Spleen (tissue), 11 donors: Measurements from ENCODE around the gene ANKS1B. TPM values are rescaled to one million over a fixed set of nuclear protein-coding genes. Genes with fewer than 3 reads are reported as not detected.

Source experiments
- DNase-seq: peaks from one replicate; pipeline ENCODE4 v3.0.0-alpha.2; 2020
- H3K27ac ChIP-seq, 8 donors: fragments of 200-600 bp; sonication (generic) in 7 of 8; 1 replicate in 4 of 8; 2 replicates in 4 of 8; pipeline versions ENCODE4 v1.5.0 to v1.8.0; 2016 to 2021; ENCODE audit warnings: inconsistent platforms in 4 of 8, mild to moderate bottlenecking in 4 of 8, moderate library complexity in 1 of 8
- H3K27me3 ChIP-seq, 7 donors: fragments of 200-600 bp; sonication (generic) in 6 of 7; replicated peaks in 1 of 7; 1 replicate in 4 of 7; 2 replicates in 3 of 7; pipeline versions ENCODE4 v1.5.0 to v1.8.0; 2016 to 2021; ENCODE audit warnings: inconsistent platforms in 3 of 7, mild to moderate bottlenecking in 1 of 7
- H3K36me3 ChIP-seq, 6 donors: fragments of 200-600 bp; sonication (generic) in 5 of 6; 1 replicate in 4 of 6; 2 replicates in 2 of 6; pipeline versions ENCODE4 v1.5.0 to v1.8.0; 2016 to 2021; ENCODE audit warnings: inconsistent platforms in 2 of 6
- H3K4me1 ChIP-seq, 6 donors: fragments of 200-600 bp; sonication (generic) in 5 of 6; 1 replicate in 3 of 6; 2 replicates in 3 of 6; pipeline versions ENCODE4 v1.5.0 to v1.8.0; 2016 to 2021; ENCODE audit warnings: inconsistent platforms in 3 of 6
- H3K4me3 ChIP-seq, 8 donors: fragments of 200-600 bp; sonication (generic) in 7 of 8; 1 replicate in 4 of 8; 2 replicates in 4 of 8; pipeline versions ENCODE4 v1.5.0 to v1.8.0; 2016 to 2021; ENCODE audit warnings: inconsistent platforms in 4 of 8, mild to moderate bottlenecking in 4 of 8, moderate library complexity in 2 of 8
- H3K9me3 ChIP-seq, 8 donors: fragments of 200-600 bp; sonication (generic) in 7 of 8; 1 replicate in 4 of 8; 2 replicates in 4 of 8; pipeline versions ENCODE4 v1.5.0 to v1.8.0; 2016 to 2021; ENCODE audit warnings: inconsistent platforms in 4 of 8
- POLR2A ChIP-seq, 3 donors: fragments of 450-650 bp; IDR thresholded peaks; one replicate each; pipeline ENCODE4 v1.5.1; 2017; ENCODE audit warnings: antibody characterized with exemption in 3 of 3, mild to moderate bottlenecking in 1 of 3
- POLR2AphosphoS5 ChIP-seq, 3 donors: sonication (generic); formaldehyde crosslinking; IDR thresholded peaks; one replicate each; pipeline ENCODE4 v1.5.1; 2017; ENCODE audit warnings: antibody characterized with exemption in 3 of 3
- WGBS, 5 donors: extraction: QIAGEN DNeasy Blood & Tissue Kit in 3 of 5; methylation state at CpG; one replicate each; pipeline versions ENCODE4 v1.1.5 to v1.1.7; 2013 to 2018; 5-methylcytosine and 5-hydroxymethylcytosine counted together
- intact Hi-C: fragments of 100-400 bp; cut with DNase I; formaldehyde crosslinking; loops from one replicate; pipeline ENCODE4 v1.15.0; 2023; ENCODE audit warnings: low total_unique reads
- polyA plus RNA-seq, 3 donors: library from polyadenylated mRNA; stranded (reverse); fragments of 200-250 nt; gene quantifications; one replicate each; pipeline ENCODE4 v1.2.1, GENCODE V29; 2013
- total RNA-seq, 7 donors: library from RNA; depleted of rRNA in 3 of 7; stranded (reverse); fragments of >200 nt in 3 of 7; fragmentation: NEBNext Ultra II Directional in 4 of 7; extraction: Animal tissue kit (Norgen Biotek cat#: 25700) in 4 of 7; gene quantifications; one replicate each; pipeline versions ENCODE4 v1.1.0 to v1.2.1, GENCODE V29; 2016 to 2021
- TF ChIP-seq, protein P1 (sequence below), 11 experiments: fragments of 200-600 bp in 7 of 11; fragments of 450-650 bp in 4 of 11; sonication (generic) in 4 of 11; IDR thresholded peaks in 8 of 11; conservative IDR thresholded peaks in 3 of 11; 1 replicate in 7 of 11; 2 replicates in 4 of 11; pipeline versions ENCODE4 v1.4.0 to v1.8.0; 2016 to 2021; ENCODE audit warnings: antibody characterized with exemption in 11 of 11, inconsistent platforms in 4 of 11, mild to moderate bottlenecking in 1 of 11
- donor health status: healthy with polysubstance abuse.
- donor health status: DM: no; HTN: no; CAD: no; lungs with moderate emphysema.
- donor health status: DM: no; HTN: no; CAD: no.
- donor health status: Bipolar disorder and iron deficiency.
- donor health status: healthy.
- donor health status: DM: no; HTN: no; CAD: no.
- donor health status: DM: yes; HTN: yes; CAD: no.

Gene ANKS1B
- total and polyA plus RNA-seq, 10 donors, result 0.21 to 8.0 (median 4.2) TPM

DNA sequence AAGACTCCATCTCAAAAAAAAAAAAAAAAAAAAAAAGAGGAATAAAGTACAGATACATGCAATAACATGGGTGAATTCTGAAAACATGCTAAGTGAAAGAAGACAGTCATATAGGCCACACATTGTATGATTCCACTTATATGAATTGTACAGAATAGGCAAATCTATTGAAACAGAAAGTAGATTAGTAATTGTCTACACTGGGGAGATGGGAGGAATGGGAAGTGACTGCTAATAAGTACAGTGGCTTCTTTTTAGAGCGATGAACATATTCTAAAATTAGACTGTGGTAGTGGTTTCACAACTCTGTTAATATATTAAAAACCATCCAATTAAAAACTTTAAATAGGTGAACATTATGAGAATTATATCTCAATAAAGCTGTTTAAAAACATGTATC is 74.4 kb downstream of the ANKS1B start:
- DNase-seq, result no peak
- H3K4me1 ChIP-seq, result no peaks in the 10 kb centered on the region
- no peaks in the 10 kb centered on the region for H3K27me3 ChIP-seq
- H3K4me3 ChIP-seq, result no peak overlapping the region
- TF ChIP-seq, protein P1, sequence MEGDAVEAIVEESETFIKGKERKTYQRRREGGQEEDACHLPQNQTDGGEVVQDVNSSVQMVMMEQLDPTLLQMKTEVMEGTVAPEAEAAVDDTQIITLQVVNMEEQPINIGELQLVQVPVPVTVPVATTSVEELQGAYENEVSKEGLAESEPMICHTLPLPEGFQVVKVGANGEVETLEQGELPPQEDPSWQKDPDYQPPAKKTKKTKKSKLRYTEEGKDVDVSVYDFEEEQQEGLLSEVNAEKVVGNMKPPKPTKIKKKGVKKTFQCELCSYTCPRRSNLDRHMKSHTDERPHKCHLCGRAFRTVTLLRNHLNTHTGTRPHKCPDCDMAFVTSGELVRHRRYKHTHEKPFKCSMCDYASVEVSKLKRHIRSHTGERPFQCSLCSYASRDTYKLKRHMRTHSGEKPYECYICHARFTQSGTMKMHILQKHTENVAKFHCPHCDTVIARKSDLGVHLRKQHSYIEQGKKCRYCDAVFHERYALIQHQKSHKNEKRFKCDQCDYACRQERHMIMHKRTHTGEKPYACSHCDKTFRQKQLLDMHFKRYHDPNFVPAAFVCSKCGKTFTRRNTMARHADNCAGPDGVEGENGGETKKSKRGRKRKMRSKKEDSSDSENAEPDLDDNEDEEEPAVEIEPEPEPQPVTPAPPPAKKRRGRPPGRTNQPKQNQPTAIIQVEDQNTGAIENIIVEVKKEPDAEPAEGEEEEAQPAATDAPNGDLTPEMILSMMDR (IDR thresholded peaks at IDR 0.05 in 8 of 11, conservative IDR thresholded peaks at IDR 0.05 in 3 of 11), result no peak
- TF ChIP-seq POLR2AphosphoS5 (IDR thresholded peaks at IDR 0.05), result no peak
- no peak for TF ChIP-seq POLR2A (IDR thresholded peaks at IDR 0.05)
- intact Hi-C loops, result no loop called here
- WGBS, 5 donors, result 58 to 63% (median 60%) methylated on average over 1 of the region's 1 CpG
- peak overlapping the region in 1 of 8 donors; percentile 2 for H3K27ac ChIP-seq
- H3K36me3 ChIP-seq, result no peaks in the 10 kb centered on the region
- no peaks in the 10 kb centered on the region for H3K9me3 ChIP-seq

DNA sequence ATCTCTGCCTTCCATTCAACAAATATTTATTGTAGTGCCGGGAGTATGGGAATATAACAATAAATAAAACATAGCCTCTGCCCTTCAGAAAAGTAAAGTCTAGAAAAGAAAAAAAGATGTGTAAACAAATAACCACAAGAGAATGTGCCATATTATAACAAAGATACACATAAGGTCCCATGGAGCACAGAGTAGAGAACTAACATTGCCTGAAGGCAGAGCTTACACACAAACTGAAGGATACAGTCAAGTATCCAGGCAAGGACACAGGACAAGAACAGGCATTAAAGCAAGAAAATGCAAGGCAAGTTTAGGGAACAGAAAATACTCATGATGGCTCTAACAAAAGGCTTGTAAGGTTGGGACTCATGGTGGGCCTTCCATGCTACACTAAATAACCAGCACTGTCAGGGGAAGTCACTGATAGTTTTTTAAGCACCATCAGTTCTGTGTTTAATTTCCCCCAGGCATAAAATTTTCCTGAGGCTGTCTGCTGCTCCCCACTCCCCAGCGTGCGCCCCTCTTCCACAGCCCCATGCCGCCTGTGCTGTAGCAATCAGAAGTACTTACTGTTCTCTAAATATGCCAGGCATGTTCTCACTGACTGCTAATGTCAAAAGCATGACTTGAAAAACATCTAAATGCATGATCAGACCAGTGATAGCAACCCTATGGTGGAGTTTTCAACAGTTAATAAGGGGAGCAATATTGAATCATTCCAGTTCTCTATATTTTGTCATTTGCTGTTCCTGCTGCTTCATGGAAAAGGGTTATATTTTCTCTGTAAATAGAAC is 77.8 kb downstream of the ANKS1B start:
- no peaks in the 10 kb centered on the region for H3K27me3 ChIP-seq
- DNase-seq, result no peak
- TF ChIP-seq POLR2A (IDR thresholded peaks at IDR 0.05) (no peak), POLR2AphosphoS5 (IDR thresholded peaks at IDR 0.05) (no peak)
- TF ChIP-seq, protein P1 (IDR thresholded peaks at IDR 0.05 in 8 of 11, conservative IDR thresholded peaks at IDR 0.05 in 3 of 11), result no peak
- no peaks in the 10 kb centered on the region for H3K9me3 ChIP-seq
- no peak overlapping the region for H3K4me3 ChIP-seq
- intact Hi-C loops, result no loop called here
- H3K4me1 ChIP-seq, result no peaks in the 10 kb centered on the region
- no peaks in the 10 kb centered on the region for H3K36me3 ChIP-seq
- 67 to 95% (median 90%) methylated on average over 4 of the region's 4 CpGs for WGBS, 5 donors
- H3K27ac ChIP-seq, result no peak overlapping the region

DNA sequence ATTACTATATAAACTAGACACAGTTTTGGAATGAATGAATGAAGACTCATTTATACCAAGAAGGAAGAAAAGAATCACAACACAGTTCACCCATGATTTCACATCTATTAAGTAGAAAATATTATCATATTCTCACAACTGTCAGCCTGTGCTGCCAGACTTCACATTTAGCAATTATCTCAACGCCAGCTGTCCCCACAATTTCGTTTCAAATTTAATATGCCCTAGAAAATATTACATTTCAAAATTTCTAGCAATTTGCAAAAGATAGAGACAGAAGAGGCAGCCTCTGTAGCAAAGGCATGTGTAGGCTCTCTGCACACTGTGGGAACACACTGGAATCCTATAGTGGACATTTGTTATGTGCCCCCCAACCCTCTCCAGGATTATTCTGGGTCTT is 83.6 kb downstream of the ANKS1B start:
- intact Hi-C loops, result no loop called here
- Histone ChIP-seq H3K9me3 (no peaks in the 10 kb centered on the region), H3K36me3 (no peaks in the 10 kb centered on the region), H3K4me1 (no peaks in the 10 kb centered on the region), H3K27me3 (no peaks in the 10 kb centered on the region), H3K4me3 (no peak overlapping the region), H3K27ac (no peak overlapping the region)
- 33 to 46% (median 42%) methylated on average over 2 of the region's 2 CpGs for WGBS, 5 donors
- TF ChIP-seq POLR2AphosphoS5 (IDR thresholded peaks at IDR 0.05) (no peak), POLR2A (IDR thresholded peaks at IDR 0.05) (no peak)
- TF ChIP-seq, protein P1 (IDR thresholded peaks at IDR 0.05 in 8 of 11, conservative IDR thresholded peaks at IDR 0.05 in 3 of 11), result no peak
- DNase-seq, result no peak

DNA sequence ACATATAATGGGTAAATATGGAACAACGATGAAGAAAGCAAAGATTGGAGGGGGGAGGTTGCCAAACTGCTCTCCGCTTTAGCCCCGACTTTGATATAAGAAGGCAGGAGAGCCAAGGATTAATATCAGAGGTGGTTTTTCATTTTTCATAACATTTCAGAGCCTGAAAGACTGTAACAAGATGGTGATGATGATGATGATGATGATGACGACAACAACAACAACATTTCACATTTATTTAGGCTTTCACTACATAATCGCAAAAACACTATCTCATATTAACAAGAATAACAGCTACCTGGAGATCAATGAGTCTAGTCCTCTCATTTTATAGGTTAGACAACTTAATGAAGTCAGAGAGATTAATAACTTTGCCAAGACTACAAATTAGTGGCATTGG is 86.1 kb downstream of the ANKS1B start:
- Histone ChIP-seq H3K4me1 (no peaks in the 10 kb centered on the region), H3K27me3 (no peaks in the 10 kb centered on the region), H3K36me3 (no peaks in the 10 kb centered on the region), H3K27ac (no peak overlapping the region), H3K9me3 (peaks cover 0 to 4% (median 1%) of the 10 kb centered on the region in 8 donors), H3K4me3 (no peak overlapping the region)
- WGBS, 5 donors, result 72 to 89% (median 88%) methylated on average over 5 of the region's 5 CpGs
- intact Hi-C loops, result no loop called here
- no peak for DNase-seq
- no peak for TF ChIP-seq POLR2A (IDR thresholded peaks at IDR 0.05)
- TF ChIP-seq POLR2AphosphoS5 (IDR thresholded peaks at IDR 0.05), result no peak
- TF ChIP-seq, protein P1 (IDR thresholded peaks at IDR 0.05 in 8 of 11, conservative IDR thresholded peaks at IDR 0.05 in 3 of 11), result no peak
